Measurements from ENCODE around the gene PDLIM4.

Gene PDLIM4

DNA sequence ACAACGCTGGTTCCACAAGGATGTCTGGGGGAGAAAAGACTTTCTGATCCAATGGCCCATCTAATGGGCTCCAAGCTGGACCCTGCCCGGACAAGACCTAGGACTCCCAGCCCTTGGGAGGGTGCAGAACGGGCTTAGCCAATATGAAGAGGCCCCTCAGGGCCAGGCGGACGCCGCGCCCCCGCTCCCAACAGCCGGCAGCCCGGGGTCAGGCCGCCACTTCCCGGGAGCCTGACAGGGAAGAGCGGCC is 30.3 kb upstream of the PDLIM4 start:
- peak overlapping the region; percentile 67 for H3K4me3 ChIP-seq (ENCODE audit: control insufficient read depth, low read depth, low read length)
- DNase-seq (ENCODE audit: low read depth) = no peak
- TF ChIP-seq, protein P1, sequence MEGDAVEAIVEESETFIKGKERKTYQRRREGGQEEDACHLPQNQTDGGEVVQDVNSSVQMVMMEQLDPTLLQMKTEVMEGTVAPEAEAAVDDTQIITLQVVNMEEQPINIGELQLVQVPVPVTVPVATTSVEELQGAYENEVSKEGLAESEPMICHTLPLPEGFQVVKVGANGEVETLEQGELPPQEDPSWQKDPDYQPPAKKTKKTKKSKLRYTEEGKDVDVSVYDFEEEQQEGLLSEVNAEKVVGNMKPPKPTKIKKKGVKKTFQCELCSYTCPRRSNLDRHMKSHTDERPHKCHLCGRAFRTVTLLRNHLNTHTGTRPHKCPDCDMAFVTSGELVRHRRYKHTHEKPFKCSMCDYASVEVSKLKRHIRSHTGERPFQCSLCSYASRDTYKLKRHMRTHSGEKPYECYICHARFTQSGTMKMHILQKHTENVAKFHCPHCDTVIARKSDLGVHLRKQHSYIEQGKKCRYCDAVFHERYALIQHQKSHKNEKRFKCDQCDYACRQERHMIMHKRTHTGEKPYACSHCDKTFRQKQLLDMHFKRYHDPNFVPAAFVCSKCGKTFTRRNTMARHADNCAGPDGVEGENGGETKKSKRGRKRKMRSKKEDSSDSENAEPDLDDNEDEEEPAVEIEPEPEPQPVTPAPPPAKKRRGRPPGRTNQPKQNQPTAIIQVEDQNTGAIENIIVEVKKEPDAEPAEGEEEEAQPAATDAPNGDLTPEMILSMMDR (conservative IDR thresholded peaks at IDR 0.05; ENCODE audit: control insufficient read depth, insufficient read depth, low read depth, low read length) = no peak

DNA sequence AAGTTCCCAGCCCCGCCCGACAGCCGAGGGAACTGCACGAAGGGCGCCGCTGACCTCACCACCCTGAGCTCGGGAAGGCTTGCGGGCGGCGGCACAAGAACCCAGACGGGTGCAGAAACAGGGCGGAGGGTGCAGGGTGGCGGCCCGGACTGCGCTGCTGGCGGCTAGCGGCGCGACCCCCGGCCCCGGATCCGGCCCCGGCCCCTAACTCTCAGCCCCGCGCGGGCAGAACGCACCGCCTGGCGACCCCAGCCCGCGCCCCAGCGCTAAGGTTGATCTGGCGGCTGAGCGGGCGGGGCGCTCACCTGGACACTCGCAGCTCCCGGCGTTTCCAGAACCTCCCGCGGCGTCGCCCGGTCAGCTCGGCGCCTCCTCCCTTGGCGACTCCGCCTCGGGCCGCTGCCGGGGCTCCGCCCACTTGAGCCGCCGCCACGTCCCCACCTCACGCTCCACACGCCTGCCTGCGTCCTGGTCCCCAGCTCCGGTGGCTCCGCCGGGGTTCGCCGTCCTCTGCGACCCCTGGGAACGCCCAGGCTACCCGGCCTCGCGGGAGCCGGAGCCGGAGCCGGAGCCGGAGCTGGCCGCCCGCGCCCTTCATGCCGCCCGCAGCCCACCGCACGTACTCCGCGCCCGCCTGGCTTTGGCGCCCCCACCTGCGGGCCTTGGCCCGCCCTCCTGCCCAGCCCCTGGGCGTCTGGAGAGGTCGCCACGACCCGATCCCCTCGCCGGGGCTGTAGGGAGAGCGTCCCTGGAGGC is 29.8 kb upstream of the PDLIM4 start, which contains the start of gene P4HA2:
TSS of gene P4HA2 (minus strand) at position 369 of the 756 bp plus-strand sequence. CDS start 9,227 bp downstream, outside the sequence.
- TF ChIP-seq, protein P1 (conservative IDR thresholded peaks at IDR 0.05; ENCODE audit: control insufficient read depth, insufficient read depth, low read depth, low read length) = no peak
- peak within 1 kb of the TSS; percentile 67 for H3K4me3 ChIP-seq (ENCODE audit: control insufficient read depth, low read depth, low read length)
- peak; percentile 67 for DNase-seq (ENCODE audit: low read depth)

DNA sequence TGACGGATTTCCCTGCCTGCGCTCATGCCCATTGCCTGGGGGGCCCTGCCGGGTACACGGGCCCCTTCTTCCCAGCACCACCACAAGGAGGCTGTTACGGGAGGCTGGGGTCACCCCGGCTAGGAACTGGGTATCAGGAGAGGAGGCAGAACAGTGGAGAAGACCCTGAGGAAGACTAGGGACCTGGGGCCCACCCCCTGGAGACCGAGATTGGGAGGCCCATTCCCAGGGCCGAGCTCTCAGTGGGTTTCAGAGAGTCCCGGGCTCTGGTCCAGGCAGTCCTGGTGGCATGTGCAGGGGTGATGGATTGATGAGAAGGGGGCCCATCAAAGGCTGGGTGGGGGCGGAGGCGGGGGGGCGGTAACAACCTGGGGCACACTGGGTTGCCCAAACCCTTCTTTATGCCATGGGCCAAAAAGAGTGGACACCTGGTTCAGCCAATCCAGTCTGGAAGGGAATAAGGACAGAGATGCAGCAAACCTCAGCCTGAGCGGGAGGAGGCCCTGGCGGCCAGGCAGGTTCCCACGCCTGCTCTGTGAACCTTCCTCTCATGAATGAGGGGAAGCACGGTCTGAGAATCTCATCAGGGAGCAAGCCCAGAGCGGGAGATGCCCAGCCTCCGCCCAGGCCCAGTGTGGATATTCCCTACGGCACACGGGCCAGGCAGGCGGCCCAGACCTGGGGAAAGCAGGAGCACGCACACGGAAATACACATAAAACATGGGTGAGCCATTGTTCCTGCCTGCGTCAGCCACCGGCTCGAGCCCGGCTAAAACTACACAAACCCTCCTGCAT is 29.1 kb upstream of the PDLIM4 start:
- H3K4me3 ChIP-seq (ENCODE audit: control insufficient read depth, low read depth, low read length) = peak overlapping the region; percentile 67
- TF ChIP-seq, protein P1 (conservative IDR thresholded peaks at IDR 0.05; ENCODE audit: control insufficient read depth, insufficient read depth, low read depth, low read length) = no peak
- DNase-seq (ENCODE audit: low read depth) = no peak

DNA sequence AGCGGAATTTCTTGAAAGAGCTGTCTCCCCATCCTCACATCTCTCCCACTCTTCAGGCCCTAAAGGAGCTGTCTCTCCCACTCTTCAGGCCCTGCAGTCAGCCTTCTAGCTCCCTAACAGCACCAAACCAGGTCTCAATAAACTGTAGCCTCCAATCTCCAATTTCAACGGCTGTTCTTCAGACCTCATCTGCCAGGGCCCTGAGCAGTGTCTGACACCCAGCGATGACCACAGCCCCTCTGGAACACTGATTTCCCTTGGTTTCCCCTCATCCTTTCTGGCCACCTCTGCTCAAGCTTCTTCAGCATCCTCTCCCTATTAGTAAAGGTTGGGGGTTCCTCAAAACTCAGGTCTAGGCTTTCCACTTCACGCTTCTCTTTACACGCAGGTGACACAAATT is 28.3 kb upstream of the PDLIM4 start:
- no peak for DNase-seq (ENCODE audit: low read depth)
- H3K4me3 ChIP-seq (ENCODE audit: control insufficient read depth, low read depth, low read length) = no peak overlapping the region
- TF ChIP-seq, protein P1 (conservative IDR thresholded peaks at IDR 0.05; ENCODE audit: control insufficient read depth, insufficient read depth, low read depth, low read length) = no peak

DNA sequence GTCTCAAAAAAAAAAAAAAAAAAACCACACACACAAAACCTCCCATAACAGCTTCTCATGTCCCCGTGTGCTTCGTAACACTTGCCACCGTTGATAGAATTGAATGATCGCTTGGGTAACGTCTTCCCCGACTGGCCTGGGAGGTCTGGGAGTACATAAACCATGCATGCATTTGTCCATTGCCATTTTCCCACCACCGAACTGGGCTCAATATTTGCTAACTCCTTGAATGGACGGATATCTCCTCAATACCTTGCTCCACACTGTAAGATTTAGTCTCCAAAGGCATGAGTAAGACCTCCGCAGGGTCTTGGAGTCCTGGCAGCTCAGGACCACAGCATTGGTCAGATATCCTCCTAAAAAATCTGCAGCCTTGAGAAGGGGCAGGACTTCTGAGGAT is 26.6 kb upstream of the PDLIM4 start:
- no peak overlapping the region for H3K4me3 ChIP-seq (ENCODE audit: control insufficient read depth, low read depth, low read length)
- TF ChIP-seq, protein P1 (conservative IDR thresholded peaks at IDR 0.05; ENCODE audit: control insufficient read depth, insufficient read depth, low read depth, low read length) = no peak
- no peak for DNase-seq (ENCODE audit: low read depth)

DNA sequence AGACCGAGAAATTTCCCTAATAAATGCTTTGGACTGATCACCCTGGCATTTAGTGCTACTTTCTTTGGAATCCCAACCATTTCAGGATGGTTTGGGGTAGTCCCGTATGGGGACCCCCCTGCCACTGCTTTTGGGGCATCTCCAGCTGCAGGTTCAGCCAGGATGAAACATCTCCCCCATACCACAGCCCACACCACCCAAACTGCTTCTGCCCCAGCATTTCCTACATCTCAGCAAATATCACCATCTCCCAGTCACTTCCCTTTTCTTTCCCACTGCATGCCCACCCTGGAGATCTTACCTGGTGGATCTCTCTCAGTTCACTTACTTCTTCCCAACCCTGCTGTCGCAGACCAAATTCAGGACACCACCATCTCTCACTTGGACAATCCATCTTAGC is 25.0 kb upstream of the PDLIM4 start:
- TF ChIP-seq, protein P1 (conservative IDR thresholded peaks at IDR 0.05; ENCODE audit: control insufficient read depth, insufficient read depth, low read depth, low read length) = no peak
- H3K4me3 ChIP-seq (ENCODE audit: control insufficient read depth, low read depth, low read length) = no peak overlapping the region

More for the DNA sequence above, 25.0 kb upstream of the PDLIM4 start:
- no peak for DNase-seq (ENCODE audit: low read depth)
